H1 (cell line): ENCODE results near the gene OBSL1. TPM values are rescaled to one million over a fixed set of nuclear protein-coding genes. Genes with fewer than 3 reads are reported as not detected.

Source experiments
- CTCF ChIA-PET: fragments of 300-600 bp; sonication (Branson Sonifier 250); formaldehyde crosslinking; loops from one replicate; lab custom pipeline; 2021; ENCODE audit not compliant: partially characterized antibody; lab: Charles Lee
- POLR2A ChIA-PET: fragments of 300-600 bp; sonication (Branson Sonifier 250); formaldehyde crosslinking; loops from one replicate; lab custom pipeline; 2021; ENCODE audit warnings: inconsistent platforms; ENCODE audit not compliant: partially characterized antibody; lab: Charles Lee
- DNase-seq, 2 experiments: peaks; one replicate each; pipeline versions ENCODE4 v3.0.0 to v3.0.0-alpha.2; 2010 to 2022; ENCODE audit warnings: low spot score in 2 of 2, low read depth in 1 of 2, mixed read lengths in 1 of 2
- FAIRE-seq: peaks from 2 replicates; lab custom pipeline; 2011; peaks lifted over from hg19 to GRCh38; lab: Jason Lieb, UNC
- H2AFZ ChIP-seq: 2 replicates; pipeline ENCODE4 v1.8.1; 2012; ENCODE audit warnings: low read length, inconsistent platforms
- H2AK5ac ChIP-seq: 2 replicates; pipeline ENCODE4 v1.6.1; 2013; ENCODE audit warnings: low read depth, low read length
- H2BK120ac ChIP-seq: replicated peaks from 2 replicates; pipeline ENCODE3; 2013; ENCODE audit warnings: low read depth, low read length, inconsistent platforms
- H2BK12ac ChIP-seq: 2 replicates; pipeline ENCODE4 v1.6.1; 2013; ENCODE audit warnings: low read depth, low read length
- H2BK15ac ChIP-seq: 2 replicates; pipeline ENCODE4 v1.6.1; 2013; ENCODE audit warnings: low read length
- H2BK20ac ChIP-seq: 2 replicates; pipeline ENCODE4 v1.6.1; 2013; ENCODE audit warnings: low read length
- H2BK5ac ChIP-seq: 2 replicates; pipeline ENCODE4 v1.6.1; 2013; ENCODE audit warnings: low read depth, low read length
- H3K14ac ChIP-seq: 2 replicates; pipeline ENCODE4 v1.6.1; 2013; ENCODE audit warnings: inconsistent platforms; ENCODE audit not compliant: insufficient read length
- H3K18ac ChIP-seq: 2 replicates; pipeline ENCODE4 v1.6.1; 2013; ENCODE audit warnings: low read length; ENCODE audit errors: extremely low read depth
- H3K23ac ChIP-seq: 2 replicates; pipeline ENCODE4 v1.6.1; 2013; ENCODE audit warnings: inconsistent platforms; ENCODE audit not compliant: insufficient read length
- H3K23me2 ChIP-seq: 2 replicates; pipeline ENCODE4 v1.6.1; 2013; ENCODE audit warnings: low read depth, low read length
- H3K27ac ChIP-seq: 2 replicates; pipeline ENCODE4 v1.6.1; 2011; ENCODE audit warnings: low read depth, low read length, inconsistent platforms
- H3K27me3 ChIP-seq, 4 experiments: replicated peaks in 1 of 4; 1 replicate in 1 of 4; 2 replicates in 3 of 4; pipeline versions ENCODE4 v1.6.1 to v1.8.1; 2011 to 2013; ENCODE audit warnings: low read length in 3 of 4, mild to moderate bottlenecking in 3 of 4, inconsistent platforms in 2 of 4, mixed read lengths in 2 of 4, moderate library complexity in 1 of 4; ENCODE audit not compliant: control insufficient read depth in 3 of 4, insufficient read depth in 3 of 4; ENCODE audit errors: extremely low read depth in 1 of 4
- H3K36me3 ChIP-seq, 4 experiments: 2 replicates each; pipeline versions ENCODE4 v1.6.1 to v1.8.1; 2011 to 2013; ENCODE audit warnings: mild to moderate bottlenecking in 4 of 4, low read length in 3 of 4, moderate library complexity in 2 of 4, control low read depth in 1 of 4, inconsistent platforms in 1 of 4; ENCODE audit not compliant: insufficient read depth in 4 of 4, control insufficient read depth in 2 of 4
- H3K4ac ChIP-seq: replicated peaks from 2 replicates; pipeline ENCODE3; 2013; ENCODE audit warnings: low read length, low read depth, mixed read lengths, inconsistent platforms; ENCODE audit not compliant: insufficient read length
- H3K4me1 ChIP-seq, 4 experiments: replicated peaks in 1 of 4; 1 replicate in 1 of 4; 2 replicates in 3 of 4; pipeline versions ENCODE4 v1.6.1 to v1.8.1; 2011 to 2013; ENCODE audit warnings: low read length in 3 of 4, inconsistent platforms in 2 of 4, mixed read lengths in 1 of 4; ENCODE audit not compliant: insufficient read depth in 4 of 4, control insufficient read depth in 3 of 4
- H3K4me2 ChIP-seq, 2 experiments: 2 replicates each; pipeline versions ENCODE4 v1.6.1 to v1.8.1; 2011 to 2013; ENCODE audit warnings: low read depth in 2 of 2, low read length in 2 of 2, control low read depth in 1 of 2, inconsistent platforms in 1 of 2, mild to moderate bottlenecking in 1 of 2; ENCODE audit not compliant: insufficient read depth in 1 of 2
- H3K4me3 ChIP-seq, 4 experiments: fragments of 200-600, 300-600 bp in 1 of 4; sonication (generic), shearing (Covaris generic), sonication (Bioruptor Twin) in 1 of 4; 2 replicates each; pipeline versions ENCODE4 v1.5.1 to v1.8.1; 2011 to 2016; ENCODE audit warnings: low read length in 4 of 4, low read depth in 3 of 4, control low read depth in 2 of 4, inconsistent platforms in 2 of 4, mild to moderate bottlenecking in 2 of 4, mixed read lengths in 1 of 4, moderate library complexity in 1 of 4; ENCODE audit not compliant: insufficient read depth in 2 of 4; ENCODE audit errors: extremely low read depth in 1 of 4
- H3K56ac ChIP-seq: replicated peaks from 2 replicates; pipeline ENCODE3; 2013; ENCODE audit warnings: low read depth, mild to moderate bottlenecking, mixed read lengths, low read length, inconsistent platforms; ENCODE audit not compliant: insufficient read length
- H3K79me1 ChIP-seq: 2 replicates; pipeline ENCODE4 v1.6.1; 2013; ENCODE audit warnings: low read depth, low read length, control low read depth
- H3K79me2 ChIP-seq, 2 experiments: 2 replicates each; pipeline versions ENCODE4 v1.6.1 to v1.8.1; 2012 to 2013; ENCODE audit warnings: low read length in 2 of 2, mild to moderate bottlenecking in 2 of 2, inconsistent platforms in 1 of 2; ENCODE audit not compliant: insufficient read depth in 2 of 2, control insufficient read depth in 1 of 2
- H3K9ac ChIP-seq, 4 experiments: replicated peaks in 1 of 4; 1 replicate in 1 of 4; 2 replicates in 3 of 4; pipeline versions ENCODE4 v1.6.1 to v1.8.1; 2011 to 2013; ENCODE audit warnings: low read depth in 3 of 4, low read length in 3 of 4, control low read depth in 2 of 4, mild to moderate bottlenecking in 2 of 4, moderate library complexity in 2 of 4, inconsistent platforms in 1 of 4; ENCODE audit errors: extremely low read depth in 1 of 4
- H3K9me3 ChIP-seq, 2 experiments: 2 replicates each; pipeline versions ENCODE4 v1.6.1 to v1.8.1; 2012 to 2013; ENCODE audit warnings: mild to moderate bottlenecking in 2 of 2, moderate library complexity in 2 of 2, control low read depth in 1 of 2, inconsistent platforms in 1 of 2, low read depth in 1 of 2, low read length in 1 of 2, mixed read lengths in 1 of 2; ENCODE audit not compliant: insufficient read depth in 2 of 2
- H4K20me1 ChIP-seq, 2 experiments: replicated peaks in 1 of 2; 2 replicates each; pipeline versions ENCODE3 to v1.8.1; 2011 to 2013; ENCODE audit warnings: inconsistent platforms in 2 of 2, low read length in 2 of 2, mild to moderate bottlenecking in 1 of 2; ENCODE audit not compliant: insufficient read depth in 2 of 2, control insufficient read depth in 1 of 2
- H4K5ac ChIP-seq: 2 replicates; pipeline ENCODE4 v1.6.1; 2013; ENCODE audit warnings: low read length, low read depth, mixed read lengths, inconsistent platforms; ENCODE audit not compliant: insufficient read length
- H4K8ac ChIP-seq: 2 replicates; pipeline ENCODE4 v1.8.0; 2013; ENCODE audit warnings: mild to moderate bottlenecking, moderate library complexity, low read length, inconsistent platforms; ENCODE audit not compliant: insufficient read depth; ENCODE audit errors: extremely low read depth
- H4K91ac ChIP-seq: replicated peaks from 2 replicates; pipeline ENCODE3; 2013; ENCODE audit warnings: low read length, mixed read lengths, inconsistent platforms; ENCODE audit not compliant: insufficient read length
- BRCA1 ChIP-seq: IDR thresholded peaks from 2 replicates; pipeline ENCODE4 v1.6.1; 2012; ENCODE audit warnings: low read depth, low read length, improper control_type of control experiment
- EGR1 ChIP-seq: IDR thresholded peaks from 2 replicates; pipeline ENCODE4 v1.6.1; 2011; ENCODE audit warnings: low read depth, low read length, borderline replicate concordance
- FOSL1 ChIP-seq: IDR thresholded peaks from 2 replicates; pipeline ENCODE4 v1.6.1; 2011; ENCODE audit warnings: mild to moderate bottlenecking, low read depth, low read length, moderate library complexity; ENCODE audit not compliant: insufficient read depth
- MAFK ChIP-seq: IDR thresholded peaks from 2 replicates; pipeline ENCODE4 v1.6.1; 2012; ENCODE audit warnings: low read depth, mild to moderate bottlenecking, improper control_type of control experiment, low read length
- RBBP5 ChIP-seq: IDR thresholded peaks from 2 replicates; pipeline ENCODE4 v1.7.1; 2012; ENCODE audit warnings: low read depth, mild to moderate bottlenecking, inconsistent platforms, low read length, moderate library complexity, borderline replicate concordance
- SIN3A ChIP-seq, 2 experiments: IDR thresholded peaks in 1 of 2; conservative IDR thresholded peaks in 1 of 2; 2 replicates each; pipeline ENCODE4 v1.6.1; 2011 to 2012; ENCODE audit warnings: low read length in 2 of 2, improper control_type of control experiment in 1 of 2, low read depth in 1 of 2, mild to moderate bottlenecking in 1 of 2
- TAF7 ChIP-seq: optimal IDR thresholded peaks from 2 replicates; pipeline ENCODE3; 2011; ENCODE audit warnings: low read depth, mild to moderate bottlenecking, inconsistent platforms, low read length, moderate library complexity, borderline replicate concordance
- TBP ChIP-seq: IDR thresholded peaks from 2 replicates; pipeline ENCODE4 v1.6.1; 2011; ENCODE audit warnings: low read depth, low read length, improper control_type of control experiment
- TCF12 ChIP-seq: IDR thresholded peaks from 2 replicates; pipeline ENCODE4 v1.6.1; 2011; ENCODE audit warnings: low read depth, mild to moderate bottlenecking, low read length
- WGBS, 2 experiments: shearing (Covaris generic) in 1 of 2; methylation state at CpG; one replicate each; pipeline versions ENCODE4 v1.1.6 to v1.1.7; 2013 to 2015; ENCODE audit warnings: low lambda C conversion rate in 2 of 2, mixed read lengths in 2 of 2, inconsistent platforms in 1 of 2, low coverage in 1 of 2, missing lambda C conversion rate in 1 of 2; ENCODE audit not compliant: insufficient replicate concordance in 2 of 2, insufficient coverage in 1 of 2, insufficient read length in 1 of 2; ENCODE audit errors: extremely low coverage in 1 of 2, missing lambda C conversion rate in 1 of 2; 5-methylcytosine and 5-hydroxymethylcytosine counted together
- polyA plus RNA-seq, 7 experiments: library from polyadenylated mRNA; depleted of rRNA in 3 of 7; stranded (reverse) in 5 of 7; unstranded in 2 of 7; fragments of >200 nt in 5 of 7; fragments of 200-250 nt in 2 of 7; gene quantifications; 1 replicate in 5 of 7; 2 replicates in 1 of 7; 4 replicates in 1 of 7; pipeline versions ENCODE4 v1.2.1 to v1.2.3, GENCODE V29; 2011 to 2013; ENCODE audit warnings: missing spikeins in 2 of 7, mixed read lengths in 2 of 7
- total RNA-seq: library from RNA; stranded (reverse); fragmentation: NEBNext Ultra II Directional; extraction: Animal tissue kit (Norgen Biotek cat#: 25700); gene quantifications from 2 replicates; pipeline ENCODE4 v1.2.1, GENCODE V29; 2021

The OBSL1 gene
- total and polyA plus RNA-seq, 2 of the 8 experiments (the other 6 are each of a cell fraction or from before 2014, with no cell fraction given): 116 to 127 TPM

GRCh38 chr2:219510512-219511135 is 60.7 kb downstream of the OBSL1 start:
- FAIRE-seq: no peak
- DNase-seq: no peak
- no peak overlapping the region for H3K56ac ChIP-seq

More at GRCh38 chr2:219510512-219511135, 60.7 kb downstream of the OBSL1 start:
- ChIA-PET POLR2A (interaction anchor here (0.8 to 11.0 kb wide), 6 partner anchors 9 to 70 kb away, joined by 3 to 216 read pairs (median 5); partner anchors contain the start of gene GMPPA), CTCF (interaction anchor here (0.8 to 113.1 kb wide), 16 partner anchors 11 to 255 kb away, joined by 3 to 7248 read pairs (median 10); partner anchors contain the start of genes DES, DNPEP, GMPPA and SPEG)
- no peak for TF ChIP-seq TCF12
- no peak for TF ChIP-seq FOSL1
- no peak for TF ChIP-seq BRCA1
- TF ChIP-seq EGR1: no peak
- TF ChIP-seq TBP: no peak
- no peak for TF ChIP-seq MAFK
- no peak for TF ChIP-seq SIN3A (conservative IDR thresholded peaks at IDR 0.05 in 1 of 2, IDR thresholded peaks at IDR 0.05 in 1 of 2; ENCODE audit: low read depth in 1 of 2, low read length in 2 of 2)
- no peak for TF ChIP-seq TAF7
- TF ChIP-seq RBBP5: no peak
- Histone ChIP-seq H4K91ac (peak overlapping the region; percentile 20), H4K5ac (no peak overlapping the region), H2BK120ac (no peak overlapping the region), H3K9ac (no peak overlapping the region), H3K27ac (no peak overlapping the region), H3K79me1 (no peaks in the 10 kb centered on the region), H2BK20ac (0 out of 2 replicates have a peak overlapping the region, but pooled peaks have one; percentile 32), H3K4ac (no peak overlapping the region), H2BK12ac (no peak overlapping the region), H3K9me3 (no peaks in the 10 kb centered on the region), H3K36me3 (no peaks in the 10 kb centered on the region), H2BK5ac (no peak overlapping the region), H2AFZ (no peak overlapping the region), H3K4me3 (peak overlapping the region in 3 of 4 experiments; percentile 49 to 56 (median 51); a peak in 4 of 8 replicates), H2BK15ac (0 out of 2 replicates have a peak overlapping the region, but pooled peaks have one; percentile 88), H4K8ac (no peak overlapping the region), H3K4me2 (peak overlapping the region; percentile 40 to 97), H3K14ac (no peak overlapping the region), H2AK5ac (no peak overlapping the region), H4K20me1 (peaks cover 0 to 2% of the 10 kb centered on the region in 2 experiments), H3K4me1 (peaks cover 7 to 76% (median 65%) of the 10 kb centered on the region in 4 experiments), H3K27me3 (peaks cover 2 to 42% (median 38%) of the 10 kb centered on the region in 4 experiments), H3K18ac (peak overlapping the region; percentile 81), H3K23me2 (peaks cover 6% of the 10 kb centered on the region), H3K79me2 (no peaks in the 10 kb centered on the region), H3K23ac (no peak overlapping the region)
- 34% methylated on average over 17 of the region's 22 CpGs; no CpG with 5 or more reads in 1 of the 2 experiments for WGBS, 2 experiments
